IPS-18c (cell line): ENCODE measurements around the gene DSCAML1.

Experiments used
- H3K4me3 ChIP-seq: 2 replicates; pipeline ENCODE4 v1.7.0; 2013; ENCODE audit warnings: low read depth, mild to moderate bottlenecking, low read length, moderate library complexity; ENCODE audit not compliant: insufficient read depth
- H3K9me3 ChIP-seq: one replicate; pipeline ENCODE4 v1.6.1; 2013; ENCODE audit warnings: mild to moderate bottlenecking, low read length, moderate library complexity; ENCODE audit not compliant: control insufficient read depth, insufficient read depth

Gene DSCAML1

GRCh38 chr11:117679461-117679860, 117.6 kb downstream of the DSCAML1 start:
- Histone ChIP-seq H3K4me3 (no peak overlapping the region), H3K9me3 (no peaks in the 10 kb centered on the region)

GRCh38 chr11:117678658-117679406, 118.2 kb downstream of the DSCAML1 start:
- H3K4me3 ChIP-seq, result no peak overlapping the region

GRCh38 chr11:117677729-117678310, 119.2 kb downstream of the DSCAML1 start:
- no peak overlapping the region for H3K4me3 ChIP-seq
- H3K9me3 ChIP-seq, result no peaks in the 10 kb centered on the region

More at GRCh38 chr11:117678658-117679406, 118.2 kb downstream of the DSCAML1 start:
- H3K9me3 ChIP-seq, result no peaks in the 10 kb centered on the region

GRCh38 chr11:117676501-117676900, 120.5 kb downstream of the DSCAML1 start:
- no peaks in the 10 kb centered on the region for H3K9me3 ChIP-seq
- no peak overlapping the region for H3K4me3 ChIP-seq

GRCh38 chr11:117673602-117674001, 123.4 kb downstream of the DSCAML1 start:
- Histone ChIP-seq H3K9me3 (no peaks in the 10 kb centered on the region), H3K4me3 (no peak overlapping the region)

GRCh38 chr11:117671370-117671769, 125.6 kb downstream of the DSCAML1 start:
- H3K9me3 ChIP-seq, result no peaks in the 10 kb centered on the region
- no peak overlapping the region for H3K4me3 ChIP-seq

DNA sequence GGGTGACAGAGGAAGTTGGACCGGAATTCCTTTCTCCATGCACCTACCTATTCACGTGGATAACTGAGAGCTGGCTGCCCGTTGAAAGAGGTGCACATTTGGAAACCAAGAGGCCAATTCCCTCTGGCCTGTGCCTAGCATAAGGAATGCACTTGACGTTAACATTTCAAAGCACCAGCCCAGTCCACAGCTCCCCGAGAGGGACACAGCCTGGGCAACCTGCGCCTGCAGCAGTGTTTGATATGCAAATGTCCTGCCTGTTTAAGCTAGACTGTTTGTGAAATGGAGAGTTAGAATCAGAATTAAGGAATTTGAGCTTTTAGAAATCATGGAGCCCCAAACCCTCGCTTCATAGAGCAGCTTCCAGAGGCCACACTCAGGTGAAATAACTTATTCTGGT, 126.1 kb downstream of the DSCAML1 start:
- Histone ChIP-seq H3K9me3 (no peaks in the 10 kb centered on the region), H3K4me3 (no peak overlapping the region)

GRCh38 chr11:117670443-117670842, 126.6 kb downstream of the DSCAML1 start:
- H3K9me3 ChIP-seq, result no peaks in the 10 kb centered on the region
- H3K4me3 ChIP-seq, result no peak overlapping the region

DNA sequence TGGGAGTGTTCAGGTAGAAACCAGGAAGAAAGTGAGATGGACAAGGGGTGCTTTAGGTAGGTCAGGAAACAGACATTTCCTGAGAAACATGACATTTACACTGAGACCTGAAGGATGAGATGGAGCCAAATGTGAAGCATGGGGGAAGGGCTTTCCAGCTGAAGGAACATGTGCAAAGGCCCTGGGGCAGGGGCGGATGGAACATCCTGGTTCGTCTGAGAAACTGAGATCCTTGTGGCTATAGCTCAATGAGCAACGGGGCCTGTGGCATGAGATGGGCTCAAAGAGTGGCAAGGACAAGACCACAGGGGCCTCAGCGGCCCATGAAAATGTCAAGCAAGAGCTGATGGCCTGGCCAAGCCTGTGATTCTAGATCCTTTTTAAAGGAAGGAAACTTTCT, 127.4 kb downstream of the DSCAML1 start:
- Histone ChIP-seq H3K4me3 (no peak overlapping the region), H3K9me3 (no peaks in the 10 kb centered on the region)

DNA sequence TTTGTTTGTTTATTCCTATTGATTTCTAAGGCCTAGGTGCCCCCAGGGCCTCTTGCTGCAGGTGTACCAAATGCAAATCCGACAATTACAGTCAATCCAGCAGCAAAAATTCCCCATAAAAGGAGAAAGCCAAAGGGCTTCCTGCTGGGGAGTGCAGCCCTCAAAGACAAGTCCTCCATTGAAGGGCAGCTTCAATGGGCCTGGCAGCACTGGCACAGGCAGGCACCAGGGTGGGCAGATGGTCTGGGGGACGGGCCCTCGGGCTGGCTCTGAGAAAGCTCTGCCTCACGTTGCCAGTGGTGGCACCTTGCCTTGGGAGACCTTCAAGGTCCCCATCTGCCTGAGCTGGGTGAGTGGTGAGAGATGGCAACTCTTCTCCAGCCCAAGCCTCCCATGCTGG, 128.0 kb downstream of the DSCAML1 start:
- Histone ChIP-seq H3K9me3 (no peaks in the 10 kb centered on the region), H3K4me3 (no peak overlapping the region)

GRCh38 chr11:117668321-117668751, 128.7 kb downstream of the DSCAML1 start:
- Histone ChIP-seq H3K9me3 (no peaks in the 10 kb centered on the region), H3K4me3 (no peak overlapping the region)

- no peaks in the 10 kb centered on the region for H3K9me3 ChIP-seq
- H3K4me3 ChIP-seq, result no peak overlapping the region
Measured at GRCh38 chr11:117664897-117665296, 132.1 kb downstream of the DSCAML1 start.

- Histone ChIP-seq H3K4me3 (no peak overlapping the region), H3K9me3 (no peaks in the 10 kb centered on the region)
Measured at GRCh38 chr11:117663821-117664220, 133.2 kb downstream of the DSCAML1 start.

DNA sequence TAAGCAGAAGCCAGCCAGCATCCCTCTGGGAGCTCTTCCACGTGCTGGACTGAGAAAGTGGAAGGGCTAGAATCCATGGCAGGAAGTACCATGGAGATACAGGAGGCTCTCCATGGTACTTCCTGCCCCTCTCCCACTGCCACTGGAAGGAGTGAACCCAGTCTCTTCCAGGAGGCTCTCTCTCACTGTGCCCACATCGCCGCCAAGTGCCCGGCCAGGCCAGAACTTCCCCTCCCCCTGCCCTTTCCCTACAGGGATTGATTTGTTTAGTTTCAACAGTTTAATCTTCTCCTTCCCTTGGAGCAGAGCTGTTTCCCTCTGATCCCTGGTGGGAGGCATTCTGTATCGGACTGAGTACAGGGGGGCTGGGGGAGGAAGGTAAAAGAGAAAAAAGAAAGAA, 133.6 kb downstream of the DSCAML1 start:
- H3K4me3 ChIP-seq, result no peak overlapping the region

DNA sequence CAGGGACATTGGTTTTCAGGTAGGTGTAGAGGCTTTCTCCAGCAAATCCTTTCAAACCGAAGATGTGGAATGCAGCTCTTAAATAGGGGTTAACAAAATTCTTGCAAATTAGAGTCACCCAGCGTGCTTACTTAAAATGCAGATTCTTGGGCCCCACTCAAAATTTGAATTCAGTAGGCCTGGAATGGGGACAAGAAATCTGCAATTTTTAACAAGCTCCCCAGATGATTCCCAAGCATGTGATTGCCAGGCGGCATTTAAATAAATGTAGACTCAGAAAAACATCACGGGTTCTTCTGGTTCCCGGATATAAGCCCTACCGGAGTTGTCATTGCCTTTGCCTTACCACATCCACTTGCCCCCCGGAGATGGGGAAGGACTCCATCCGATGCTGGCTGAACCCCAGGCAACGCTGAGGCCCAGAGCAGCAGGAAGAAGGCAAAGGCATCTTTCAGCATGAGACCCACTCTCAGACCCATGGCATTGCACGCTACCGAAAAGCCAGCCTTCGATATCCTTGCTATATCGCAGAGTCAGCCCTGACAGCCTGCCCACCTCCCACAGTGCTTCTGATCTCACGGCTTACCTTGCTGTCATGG, 134.2 kb downstream of the DSCAML1 start:
- H3K9me3 ChIP-seq, result no peaks in the 10 kb centered on the region
- H3K4me3 ChIP-seq, result no peak overlapping the region

More for the DNA sequence above, 133.6 kb downstream of the DSCAML1 start:
- no peaks in the 10 kb centered on the region for H3K9me3 ChIP-seq

DNA sequence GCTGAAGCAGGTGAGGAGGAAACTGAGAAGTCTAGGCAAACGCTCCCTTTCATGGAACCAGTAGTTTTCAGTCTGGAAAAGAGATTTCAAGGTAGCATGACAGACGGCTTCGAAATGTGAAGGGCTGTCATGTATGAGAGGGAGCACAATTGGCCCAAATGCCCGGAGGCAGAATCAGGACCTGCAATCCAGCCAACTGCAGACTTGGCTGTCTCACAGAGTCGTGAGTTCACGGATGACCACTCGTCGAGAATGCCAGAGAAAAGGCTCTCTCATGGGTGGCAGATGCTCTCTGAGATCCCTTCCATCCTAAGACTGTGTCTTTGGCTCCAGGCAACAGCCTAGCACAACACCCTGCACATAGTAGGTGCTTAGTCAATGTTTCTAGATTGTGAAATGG, 134.8 kb downstream of the DSCAML1 start:
- no peaks in the 10 kb centered on the region for H3K9me3 ChIP-seq
- H3K4me3 ChIP-seq, result no peak overlapping the region

DNA sequence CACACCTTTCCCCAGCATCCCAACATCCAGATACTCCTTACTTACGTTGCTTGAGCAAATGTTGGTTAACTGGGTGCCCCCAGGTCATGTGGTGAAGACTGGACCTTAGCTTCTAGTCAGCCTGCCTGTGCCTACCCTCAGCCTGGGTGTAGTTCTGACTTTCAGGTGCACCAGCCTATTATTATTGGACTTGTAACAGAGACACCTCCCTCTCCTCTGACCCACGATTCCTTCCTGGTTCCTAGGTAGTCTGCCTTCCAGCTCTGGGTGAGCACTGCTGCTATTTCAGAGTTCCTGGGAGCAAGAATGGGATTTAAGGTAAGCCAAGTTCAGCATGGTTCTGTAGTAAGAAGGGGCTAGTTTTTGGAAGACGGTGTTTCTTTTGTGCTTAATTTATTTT, 138.2 kb downstream of the DSCAML1 start:
- no peak overlapping the region for H3K4me3 ChIP-seq

DNA sequence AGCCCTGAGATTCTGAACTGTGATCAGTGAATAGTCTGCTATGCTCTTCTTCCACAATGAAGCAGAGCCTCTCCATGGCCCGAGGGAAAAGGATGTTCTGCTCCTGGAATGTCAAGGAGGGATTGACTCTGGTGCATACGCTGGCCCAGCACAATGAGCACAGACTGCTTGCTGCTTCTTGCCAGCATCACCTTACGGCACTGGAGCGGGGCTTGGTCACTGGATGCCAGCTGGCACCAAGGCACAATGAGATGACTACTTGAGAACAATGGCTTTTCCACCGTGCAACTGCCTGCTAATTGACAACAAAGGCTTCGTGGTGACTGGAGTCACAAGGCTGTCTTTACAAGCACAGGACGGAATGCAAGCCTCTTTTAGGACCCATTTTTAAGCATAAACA, 139.2 kb downstream of the DSCAML1 start:
- H3K4me3 ChIP-seq, result no peak overlapping the region

More for the DNA sequence above, 138.2 kb downstream of the DSCAML1 start:
- H3K9me3 ChIP-seq, result no peaks in the 10 kb centered on the region

More for the DNA sequence above, 139.2 kb downstream of the DSCAML1 start:
- no peaks in the 10 kb centered on the region for H3K9me3 ChIP-seq
